ENCODE results near the gene NR3C1. TPM values are rescaled to one million over a fixed set of nuclear protein-coding genes. Genes with fewer than 3 reads are reported as not detected.

NR3C1 gene
- total RNA-seq, 1 donor from 2014 or later, result 2.3 TPM

DNA sequence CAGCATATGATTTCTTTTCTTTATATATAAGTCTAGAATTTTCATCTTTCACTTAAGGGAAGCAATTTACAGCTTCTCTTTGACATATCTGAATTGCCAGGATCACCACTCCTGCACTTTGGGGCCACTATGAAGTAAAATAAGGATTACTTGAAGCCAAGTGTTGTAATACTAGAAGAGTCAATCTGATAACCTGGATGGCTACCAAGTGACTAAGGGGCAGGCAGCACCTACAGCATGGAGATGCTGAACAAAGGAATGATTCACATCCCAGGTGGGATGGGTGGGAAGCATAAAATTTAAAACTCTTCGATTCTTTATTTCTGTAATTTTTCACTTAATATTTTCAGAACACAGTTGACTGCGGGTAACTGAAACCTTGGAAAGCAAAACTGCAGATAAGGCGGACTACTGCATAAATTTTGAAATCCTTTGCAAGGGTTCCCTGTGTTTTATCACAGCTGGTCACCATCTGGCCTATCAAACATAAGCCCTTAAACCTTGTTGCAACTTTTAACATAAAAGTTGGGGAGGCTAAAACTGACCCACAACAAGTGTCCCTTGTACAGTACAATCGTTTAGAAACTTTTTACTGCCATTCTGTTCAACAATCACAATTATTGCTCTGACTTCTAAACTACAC, 31.2 kb downstream of the NR3C1 start:
- Mint-ChIP-seq H3K27me3 (ENCODE audit: unreplicated experiment) (no peaks in the 10 kb centered on the region), H3K27ac (ENCODE audit: unreplicated experiment) (no peak overlapping the region), H3K36me3 (ENCODE audit: unreplicated experiment) (no peaks in the 10 kb centered on the region), H3K9me3 (ENCODE audit: unreplicated experiment) (no peaks in the 10 kb centered on the region), H3K4me3 (ENCODE audit: unreplicated experiment) (no peak overlapping the region), H3K4me1 (ENCODE audit: low read depth, unreplicated experiment) (no peaks in the 10 kb centered on the region)
- no peak for DNase-seq
- TF ChIP-seq, protein P1, sequence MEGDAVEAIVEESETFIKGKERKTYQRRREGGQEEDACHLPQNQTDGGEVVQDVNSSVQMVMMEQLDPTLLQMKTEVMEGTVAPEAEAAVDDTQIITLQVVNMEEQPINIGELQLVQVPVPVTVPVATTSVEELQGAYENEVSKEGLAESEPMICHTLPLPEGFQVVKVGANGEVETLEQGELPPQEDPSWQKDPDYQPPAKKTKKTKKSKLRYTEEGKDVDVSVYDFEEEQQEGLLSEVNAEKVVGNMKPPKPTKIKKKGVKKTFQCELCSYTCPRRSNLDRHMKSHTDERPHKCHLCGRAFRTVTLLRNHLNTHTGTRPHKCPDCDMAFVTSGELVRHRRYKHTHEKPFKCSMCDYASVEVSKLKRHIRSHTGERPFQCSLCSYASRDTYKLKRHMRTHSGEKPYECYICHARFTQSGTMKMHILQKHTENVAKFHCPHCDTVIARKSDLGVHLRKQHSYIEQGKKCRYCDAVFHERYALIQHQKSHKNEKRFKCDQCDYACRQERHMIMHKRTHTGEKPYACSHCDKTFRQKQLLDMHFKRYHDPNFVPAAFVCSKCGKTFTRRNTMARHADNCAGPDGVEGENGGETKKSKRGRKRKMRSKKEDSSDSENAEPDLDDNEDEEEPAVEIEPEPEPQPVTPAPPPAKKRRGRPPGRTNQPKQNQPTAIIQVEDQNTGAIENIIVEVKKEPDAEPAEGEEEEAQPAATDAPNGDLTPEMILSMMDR (IDR thresholded peaks at IDR 0.05; ENCODE audit: partially characterized antibody, unreplicated experiment), result no peak

DNA sequence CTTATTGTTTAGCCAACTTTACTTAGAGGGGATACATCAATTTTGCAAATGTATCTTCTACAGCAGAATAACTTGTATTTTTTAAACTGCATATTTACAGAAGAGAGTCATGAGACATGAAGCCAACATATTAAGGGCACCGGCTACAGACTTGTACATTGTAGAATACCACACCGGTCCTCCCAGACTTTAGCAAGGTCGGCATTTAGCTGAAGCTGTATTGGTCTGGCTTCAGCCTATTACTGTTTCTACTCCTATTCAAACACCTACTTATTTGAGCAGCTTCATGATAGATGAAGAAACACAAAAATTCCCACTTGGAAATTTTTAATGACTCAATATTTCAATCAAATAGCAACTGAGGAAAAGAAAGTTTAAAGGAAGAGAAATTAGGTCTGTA, 33.0 kb downstream of the NR3C1 start:
- no peaks in the 10 kb centered on the region for H3K36me3 Mint-ChIP-seq (ENCODE audit: unreplicated experiment)
- no peaks in the 10 kb centered on the region for H3K9me3 Mint-ChIP-seq (ENCODE audit: unreplicated experiment)
- TF ChIP-seq, protein P1 (IDR thresholded peaks at IDR 0.05; ENCODE audit: partially characterized antibody, unreplicated experiment), result no peak
- H3K27ac Mint-ChIP-seq (ENCODE audit: unreplicated experiment), result no peak overlapping the region
- no peak for DNase-seq
- H3K27me3 Mint-ChIP-seq (ENCODE audit: unreplicated experiment), result no peaks in the 10 kb centered on the region
- no peak overlapping the region for H3K4me3 Mint-ChIP-seq (ENCODE audit: unreplicated experiment)
- no peaks in the 10 kb centered on the region for H3K4me1 Mint-ChIP-seq (ENCODE audit: low read depth, unreplicated experiment)

DNA sequence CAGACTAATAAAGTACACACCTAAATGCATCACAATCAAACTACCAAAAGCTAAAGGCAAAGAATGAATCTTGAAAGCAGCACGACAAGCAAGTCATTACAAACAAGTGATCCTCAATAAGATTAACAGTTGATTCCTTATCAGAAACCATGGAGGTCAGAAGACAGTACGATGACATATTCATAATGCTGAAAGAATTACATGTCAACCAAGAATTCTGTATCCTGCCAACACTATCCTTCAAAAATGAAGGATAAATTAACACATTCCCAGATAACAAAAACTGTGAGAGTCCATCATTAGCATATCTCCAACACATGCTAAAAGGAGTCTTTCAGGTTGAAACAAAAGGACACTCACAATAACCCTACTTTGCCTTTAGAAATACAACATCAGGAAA, 39.4 kb downstream of the NR3C1 start:
- DNase-seq, result no peak
- H3K27ac Mint-ChIP-seq (ENCODE audit: unreplicated experiment), result no peak overlapping the region

DNA sequence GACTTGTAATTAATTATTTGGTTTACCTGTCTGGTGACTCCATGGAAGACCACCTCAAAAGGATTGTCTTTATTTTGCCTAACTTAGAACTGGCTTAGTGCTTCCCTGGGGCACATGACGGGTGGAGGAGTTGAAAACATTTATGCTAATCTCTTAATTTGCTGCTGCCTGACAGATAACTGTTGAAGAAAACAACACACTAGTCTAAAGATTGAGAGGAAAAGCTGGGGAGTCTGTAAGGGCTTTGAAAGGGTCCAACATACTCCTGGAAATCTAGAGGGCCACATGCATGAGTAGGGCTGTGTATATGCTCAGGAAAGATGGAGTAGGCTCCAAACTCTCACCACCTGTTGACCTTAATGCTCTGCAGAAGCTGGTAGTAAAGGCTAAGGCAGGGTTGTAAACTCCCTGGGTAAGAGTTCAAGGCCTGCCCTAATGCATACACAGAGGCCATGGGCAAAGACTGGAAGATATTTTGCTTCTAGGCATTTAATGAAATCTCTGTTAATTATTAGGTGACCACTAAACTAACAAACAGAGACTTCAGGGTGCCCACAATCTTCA, 40.7 kb downstream of the NR3C1 start:
- Mint-ChIP-seq H3K4me1 (ENCODE audit: low read depth, unreplicated experiment) (no peaks in the 10 kb centered on the region), H3K27ac (ENCODE audit: unreplicated experiment) (no peak overlapping the region), H3K4me3 (ENCODE audit: unreplicated experiment) (no peak overlapping the region), H3K36me3 (ENCODE audit: unreplicated experiment) (no peaks in the 10 kb centered on the region), H3K27me3 (ENCODE audit: unreplicated experiment) (no peaks in the 10 kb centered on the region), H3K9me3 (ENCODE audit: unreplicated experiment) (no peaks in the 10 kb centered on the region)
- DNase-seq, result no peak
- TF ChIP-seq, protein P1 (IDR thresholded peaks at IDR 0.05; ENCODE audit: partially characterized antibody, unreplicated experiment), result no peak

More for the DNA sequence above, 39.4 kb downstream of the NR3C1 start:
- no peaks in the 10 kb centered on the region for H3K4me1 Mint-ChIP-seq (ENCODE audit: low read depth, unreplicated experiment)
- H3K4me3 Mint-ChIP-seq (ENCODE audit: unreplicated experiment), result no peak overlapping the region
- H3K9me3 Mint-ChIP-seq (ENCODE audit: unreplicated experiment), result no peaks in the 10 kb centered on the region
- H3K36me3 Mint-ChIP-seq (ENCODE audit: unreplicated experiment), result no peaks in the 10 kb centered on the region
- TF ChIP-seq, protein P1 (IDR thresholded peaks at IDR 0.05; ENCODE audit: partially characterized antibody, unreplicated experiment), result no peak
- no peaks in the 10 kb centered on the region for H3K27me3 Mint-ChIP-seq (ENCODE audit: unreplicated experiment)

DNA sequence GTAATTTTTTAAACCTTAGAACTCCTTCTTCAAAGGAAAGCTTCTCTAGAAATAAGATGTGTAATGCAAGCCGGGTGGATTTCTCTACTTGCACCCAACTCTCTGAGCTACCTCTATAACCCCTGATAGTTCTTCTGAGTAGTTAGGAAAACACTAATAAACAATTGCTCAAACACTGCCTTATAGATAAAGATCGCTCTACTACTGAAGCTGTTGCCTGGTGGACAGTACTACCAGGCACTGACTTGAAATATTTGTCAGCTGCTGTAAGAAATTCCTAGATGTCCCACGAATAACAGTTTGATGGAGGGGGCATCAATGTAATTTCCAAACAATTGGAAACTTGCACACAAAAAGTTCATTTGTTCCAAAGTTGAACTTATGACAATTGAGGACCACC, 42.0 kb downstream of the NR3C1 start:
- TF ChIP-seq, protein P1 (IDR thresholded peaks at IDR 0.05; ENCODE audit: partially characterized antibody, unreplicated experiment), result no peak
- no peak for DNase-seq
- Mint-ChIP-seq H3K4me1 (ENCODE audit: low read depth, unreplicated experiment) (no peaks in the 10 kb centered on the region), H3K27ac (ENCODE audit: unreplicated experiment) (no peak overlapping the region), H3K9me3 (ENCODE audit: unreplicated experiment) (no peaks in the 10 kb centered on the region), H3K4me3 (ENCODE audit: unreplicated experiment) (no peak overlapping the region), H3K27me3 (ENCODE audit: unreplicated experiment) (no peaks in the 10 kb centered on the region), H3K36me3 (ENCODE audit: unreplicated experiment) (no peaks in the 10 kb centered on the region)

Data from glutamatergic neuron (in vitro differentiated cells).